ENCODE measurements around the gene ARHGAP23. TPM values are rescaled to one million over a fixed set of nuclear protein-coding genes. Genes with fewer than 3 reads are reported as not detected.

The ARHGAP23 gene
- total RNA-seq, 4 donors from 2014 or later = 2.6 to 119 (median 15.2) TPM

- Histone ChIP-seq H3K4me1 (peaks cover 0 to 26% of the 10 kb centered on the region in 2 donors), H3K9me3 (no peaks in the 10 kb centered on the region), H3K4me3 (peak overlapping the region; percentile 46 to 55), H3K27ac (peak overlapping the region; percentile 96 to 98), H3K36me3 (no peaks in the 10 kb centered on the region), H3K27me3 (no peaks in the 10 kb centered on the region)
- DNase-seq = peak; percentile 93 to 94
- intact Hi-C loops (cut with DNase I; ENCODE audit: low total_unique reads) = no loop called here
- TF ChIP-seq CTCF (IDR thresholded peaks at IDR 0.05) (no peak), POLR2A (IDR thresholded peaks at IDR 0.05) (peak; percentile 48 to 56)
Observed at GRCh38 chr17:38464723-38465390, 36.6 kb downstream of the ARHGAP23 start.

DNA sequence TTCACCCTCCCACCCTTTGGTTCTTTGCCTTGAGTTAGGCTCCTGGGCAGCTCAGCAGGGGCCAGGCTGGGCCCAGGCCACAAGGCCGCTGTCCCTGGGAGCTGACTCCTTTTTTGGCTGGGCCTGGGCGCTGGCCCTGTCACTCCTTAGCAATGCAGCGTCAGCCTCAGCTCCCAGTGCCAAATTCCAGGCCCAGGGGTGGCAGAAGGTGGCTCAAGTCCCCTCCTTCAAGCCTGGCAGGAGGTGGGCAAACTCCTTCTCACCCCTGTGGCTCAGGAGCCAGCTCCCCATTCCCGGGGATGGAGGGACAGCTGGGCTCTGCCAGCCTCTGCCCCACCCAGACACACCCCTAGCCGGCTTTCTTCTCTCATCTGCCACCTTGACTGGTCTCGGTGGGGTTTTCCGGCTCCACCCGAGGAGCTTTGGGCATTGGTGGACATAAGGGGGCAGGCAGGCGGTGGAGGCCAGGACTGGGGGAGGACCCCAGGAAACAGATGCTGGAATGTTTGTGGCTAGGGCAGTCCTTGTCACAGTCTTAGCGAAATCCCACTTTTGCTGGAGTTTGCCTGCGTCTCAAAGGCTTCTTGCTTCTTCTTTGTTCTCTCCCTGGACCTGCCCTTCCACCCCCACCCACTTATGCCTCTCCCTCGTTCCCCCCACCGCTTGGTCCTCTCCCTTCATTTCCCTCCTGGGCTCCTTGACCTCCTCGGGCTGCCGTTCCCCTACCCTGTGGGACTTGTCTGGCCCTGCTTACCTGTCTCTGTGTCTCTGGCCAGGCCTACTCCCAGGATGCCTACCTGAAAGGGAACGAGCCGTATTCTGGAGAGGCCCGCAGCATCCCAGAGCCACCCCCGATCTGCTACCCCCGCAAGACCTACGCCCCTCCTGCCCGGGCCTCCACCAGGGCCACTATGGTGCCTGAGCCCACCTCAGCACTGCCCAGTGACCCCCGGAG is 37.4 kb downstream of the ARHGAP23 start:
- H3K27me3 ChIP-seq = no peaks in the 10 kb centered on the region
- H3K4me1 ChIP-seq = peaks cover 6 to 26% of the 10 kb centered on the region in 2 donors
- TF ChIP-seq CTCF (IDR thresholded peaks at IDR 0.05) (no peak), POLR2A (IDR thresholded peaks at IDR 0.05) (no peak)
- intact Hi-C loops (cut with DNase I; ENCODE audit: low total_unique reads) = no loop called here
- H3K9me3 ChIP-seq = no peaks in the 10 kb centered on the region
- H3K27ac ChIP-seq = peak overlapping the region; percentile 96 to 98
- H3K4me3 ChIP-seq = peak overlapping the region; percentile 46 to 55
- peak; percentile 70 to 72 for DNase-seq
- no peaks in the 10 kb centered on the region for H3K36me3 ChIP-seq

DNA sequence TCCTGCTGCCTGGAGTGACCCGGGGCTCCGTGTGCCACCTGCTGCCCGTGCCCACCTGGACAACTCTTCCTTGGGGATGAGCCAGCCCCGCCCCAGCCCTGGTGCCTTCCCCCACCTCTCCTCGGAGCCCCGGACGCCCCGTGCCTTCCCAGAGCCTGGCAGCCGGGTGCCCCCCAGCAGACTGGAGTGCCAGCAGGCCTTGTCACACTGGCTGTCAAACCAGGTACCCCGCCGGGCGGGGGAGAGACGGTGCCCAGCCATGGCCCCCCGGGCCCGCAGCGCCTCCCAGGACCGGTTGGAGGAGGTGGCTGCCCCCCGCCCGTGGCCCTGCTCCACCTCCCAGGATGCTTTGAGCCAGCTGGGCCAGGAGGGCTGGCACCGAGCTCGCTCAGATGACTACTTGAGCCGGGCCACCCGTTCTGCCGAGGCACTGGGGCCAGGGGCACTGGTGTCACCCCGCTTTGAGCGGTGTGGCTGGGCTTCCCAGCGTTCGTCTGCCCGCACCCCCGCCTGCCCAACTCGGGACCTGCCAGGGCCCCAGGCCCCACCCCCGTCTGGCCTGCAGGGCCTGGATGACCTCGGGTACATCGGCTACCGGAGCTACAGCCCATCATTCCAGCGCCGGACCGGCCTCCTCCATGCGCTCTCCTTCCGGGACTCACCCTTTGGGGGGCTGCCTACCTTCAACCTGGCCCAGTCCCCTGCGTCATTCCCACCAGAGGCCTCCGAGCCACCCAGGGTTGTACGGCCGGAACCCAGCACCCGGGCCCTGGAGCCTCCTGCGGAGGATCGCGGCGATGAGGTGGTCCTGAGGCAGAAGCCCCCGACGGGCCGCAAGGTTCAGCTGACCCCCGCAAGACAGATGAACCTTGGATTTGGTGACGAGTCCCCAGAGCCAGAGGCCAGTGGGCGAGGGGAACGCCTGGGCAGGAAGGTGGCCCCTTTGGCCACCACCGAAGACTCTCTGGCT is 38.4 kb downstream of the ARHGAP23 start:
- Histone ChIP-seq H3K4me3 (peak overlapping the region; percentile 46 to 55), H3K27ac (peak overlapping the region; percentile 96 to 98), H3K4me1 (peaks cover 6 to 26% of the 10 kb centered on the region in 2 donors), H3K27me3 (no peaks in the 10 kb centered on the region), H3K36me3 (no peaks in the 10 kb centered on the region), H3K9me3 (no peaks in the 10 kb centered on the region)
- DNase-seq = peak in 1 of 2 donors; percentile 36
- intact Hi-C loops (cut with DNase I; ENCODE audit: low total_unique reads) = no loop called here
- no peak for TF ChIP-seq POLR2A (IDR thresholded peaks at IDR 0.05)
- no peak for TF ChIP-seq CTCF (IDR thresholded peaks at IDR 0.05)

- no peak for DNase-seq
- TF ChIP-seq POLR2A (IDR thresholded peaks at IDR 0.05) (no peak), CTCF (IDR thresholded peaks at IDR 0.05) (no peak)
- Histone ChIP-seq H3K4me1 (peaks cover 6 to 31% of the 10 kb centered on the region in 2 donors), H3K36me3 (no peaks in the 10 kb centered on the region), H3K9me3 (no peaks in the 10 kb centered on the region), H3K4me3 (no peak overlapping the region), H3K27me3 (no peaks in the 10 kb centered on the region), H3K27ac (no peak overlapping the region)
- intact Hi-C loops (cut with DNase I; ENCODE audit: low total_unique reads) = no loop called here
Observed at GRCh38 chr17:38467491-38467890, 39.2 kb downstream of the ARHGAP23 start.
